ENCODE measurements around the gene LUC7L.

Gene LUC7L

DNA sequence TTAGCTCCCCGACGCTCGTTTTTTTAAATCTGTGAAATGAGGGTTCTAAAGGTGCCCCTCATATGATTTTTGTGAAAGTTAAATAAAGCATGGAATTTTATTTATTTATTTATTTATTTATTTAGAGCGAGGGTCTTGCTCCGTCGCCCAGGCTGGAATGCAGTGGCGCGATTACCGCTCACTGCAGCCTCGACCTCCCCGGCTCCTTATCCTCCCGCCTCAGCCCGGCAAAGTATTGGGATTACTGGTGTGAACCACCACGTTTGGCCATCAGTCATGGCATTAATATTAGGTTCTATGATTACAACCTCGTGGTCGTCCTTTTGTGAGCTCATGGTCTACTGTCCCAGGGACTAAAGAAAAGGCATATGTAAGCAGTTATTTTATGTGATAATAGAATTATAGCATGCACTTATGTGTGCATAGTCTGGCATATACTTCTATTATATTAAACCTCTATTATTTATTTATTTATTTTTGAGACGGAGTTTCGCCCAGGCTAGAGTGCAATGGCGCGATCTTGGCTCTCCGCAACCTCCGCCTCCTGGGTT, 557 bp upstream of the LUC7L start:
- Histone ChIP-seq H3K27me3 (ENCODE audit: insufficient read depth, low read length) (no peaks in the 10 kb centered on the region), H3K4me2 (ENCODE audit: low read length) (peak overlapping the region; percentile 83), H3F3A (ENCODE audit: insufficient read depth, low read length) (no peaks in the 10 kb centered on the region), H3K27ac (ENCODE audit: low read depth, low read length, poor library complexity, severe bottlenecking) (no peak overlapping the region), H3K9ac (ENCODE audit: low read length) (peak overlapping the region; percentile 95), H3K9me3 (ENCODE audit: low read length) (no peaks in the 10 kb centered on the region), H3K36me3 (ENCODE audit: insufficient read depth, low read length) (peaks cover 33% of the 10 kb centered on the region), H4K20me1 (ENCODE audit: insufficient read depth, low read length) (no peaks in the 10 kb centered on the region), H3K9me2 (ENCODE audit: low read depth, low read length) (no peaks in the 10 kb centered on the region), H2AFZ (ENCODE audit: low read length) (peak overlapping the region; percentile 97), H3K4me1 (ENCODE audit: insufficient read depth, low read length, severe bottlenecking) (peaks cover 30% of the 10 kb centered on the region), H3K4me3 (ENCODE audit: low read depth, low read length, poor library complexity, severe bottlenecking) (peak overlapping the region; percentile 93), H3K79me2 (ENCODE audit: insufficient read depth, low read length) (peaks cover 32% of the 10 kb centered on the region)
- TF ChIP-seq EZH2 (IDR thresholded peaks at IDR 0.05; ENCODE audit: borderline replicate concordance, low read length), result no peak
- TF ChIP-seq, protein P1, sequence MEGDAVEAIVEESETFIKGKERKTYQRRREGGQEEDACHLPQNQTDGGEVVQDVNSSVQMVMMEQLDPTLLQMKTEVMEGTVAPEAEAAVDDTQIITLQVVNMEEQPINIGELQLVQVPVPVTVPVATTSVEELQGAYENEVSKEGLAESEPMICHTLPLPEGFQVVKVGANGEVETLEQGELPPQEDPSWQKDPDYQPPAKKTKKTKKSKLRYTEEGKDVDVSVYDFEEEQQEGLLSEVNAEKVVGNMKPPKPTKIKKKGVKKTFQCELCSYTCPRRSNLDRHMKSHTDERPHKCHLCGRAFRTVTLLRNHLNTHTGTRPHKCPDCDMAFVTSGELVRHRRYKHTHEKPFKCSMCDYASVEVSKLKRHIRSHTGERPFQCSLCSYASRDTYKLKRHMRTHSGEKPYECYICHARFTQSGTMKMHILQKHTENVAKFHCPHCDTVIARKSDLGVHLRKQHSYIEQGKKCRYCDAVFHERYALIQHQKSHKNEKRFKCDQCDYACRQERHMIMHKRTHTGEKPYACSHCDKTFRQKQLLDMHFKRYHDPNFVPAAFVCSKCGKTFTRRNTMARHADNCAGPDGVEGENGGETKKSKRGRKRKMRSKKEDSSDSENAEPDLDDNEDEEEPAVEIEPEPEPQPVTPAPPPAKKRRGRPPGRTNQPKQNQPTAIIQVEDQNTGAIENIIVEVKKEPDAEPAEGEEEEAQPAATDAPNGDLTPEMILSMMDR (IDR thresholded peaks at IDR 0.05; ENCODE audit: low read length), result no peak

DNA sequence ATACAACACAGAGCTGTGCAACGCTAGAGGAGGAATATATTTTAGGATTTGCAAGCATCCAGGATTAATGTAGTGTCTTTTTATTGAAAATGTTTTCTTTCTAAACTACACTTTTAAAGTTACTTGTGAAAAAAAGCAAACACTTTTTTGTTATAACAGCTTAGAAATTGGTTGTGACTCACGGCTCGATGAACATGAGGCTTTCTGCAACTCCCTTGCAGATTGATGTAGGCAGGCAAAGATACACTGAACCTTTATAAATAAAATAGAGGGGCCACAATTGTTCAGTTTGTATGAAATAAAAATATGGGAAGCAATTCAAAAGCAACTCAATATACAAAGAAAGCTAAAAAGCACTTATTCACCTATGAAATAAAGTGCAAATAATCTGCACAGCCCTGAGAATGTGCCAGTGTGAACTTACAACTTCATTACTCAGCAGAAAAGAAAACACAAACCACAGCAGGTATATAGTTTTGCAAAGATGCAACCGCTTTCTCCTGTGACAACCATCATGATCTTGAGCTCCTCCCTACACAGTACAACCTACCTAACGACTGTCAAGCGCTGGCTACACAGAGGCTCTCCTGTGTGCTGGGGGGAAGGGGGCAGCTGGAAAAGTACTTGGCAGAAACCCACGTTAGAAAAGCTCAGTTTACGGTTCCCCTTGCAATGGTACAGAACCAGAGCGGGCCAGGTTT, 948 bp downstream of the LUC7L start:
- TF ChIP-seq, protein P1 (IDR thresholded peaks at IDR 0.05; ENCODE audit: low read length), result no peak
- no peak for TF ChIP-seq EZH2 (IDR thresholded peaks at IDR 0.05; ENCODE audit: borderline replicate concordance, low read length)
- H3K9me3 ChIP-seq (ENCODE audit: low read length), result no peaks in the 10 kb centered on the region
- H3K9ac ChIP-seq (ENCODE audit: low read length), result peak overlapping the region; percentile 95
- peaks cover 32% of the 10 kb centered on the region for H3K79me2 ChIP-seq (ENCODE audit: insufficient read depth, low read length)
- no peaks in the 10 kb centered on the region for H3K27me3 ChIP-seq (ENCODE audit: insufficient read depth, low read length)
- peaks cover 48% of the 10 kb centered on the region for H3K36me3 ChIP-seq (ENCODE audit: insufficient read depth, low read length)
- peaks cover 26% of the 10 kb centered on the region for H3K4me1 ChIP-seq (ENCODE audit: insufficient read depth, low read length, severe bottlenecking)
- peak overlapping the region; percentile 93 for H3K4me3 ChIP-seq (ENCODE audit: low read depth, low read length, poor library complexity, severe bottlenecking)
- peak overlapping the region; percentile 23 for H3K27ac ChIP-seq (ENCODE audit: low read depth, low read length, poor library complexity, severe bottlenecking)
- no peaks in the 10 kb centered on the region for H4K20me1 ChIP-seq (ENCODE audit: insufficient read depth, low read length)
- no peaks in the 10 kb centered on the region for H3F3A ChIP-seq (ENCODE audit: insufficient read depth, low read length)
- H2AFZ ChIP-seq (ENCODE audit: low read length), result no peak overlapping the region
- H3K9me2 ChIP-seq (ENCODE audit: low read depth, low read length), result no peaks in the 10 kb centered on the region
- H3K4me2 ChIP-seq (ENCODE audit: low read length), result peak overlapping the region; percentile 83

DNA sequence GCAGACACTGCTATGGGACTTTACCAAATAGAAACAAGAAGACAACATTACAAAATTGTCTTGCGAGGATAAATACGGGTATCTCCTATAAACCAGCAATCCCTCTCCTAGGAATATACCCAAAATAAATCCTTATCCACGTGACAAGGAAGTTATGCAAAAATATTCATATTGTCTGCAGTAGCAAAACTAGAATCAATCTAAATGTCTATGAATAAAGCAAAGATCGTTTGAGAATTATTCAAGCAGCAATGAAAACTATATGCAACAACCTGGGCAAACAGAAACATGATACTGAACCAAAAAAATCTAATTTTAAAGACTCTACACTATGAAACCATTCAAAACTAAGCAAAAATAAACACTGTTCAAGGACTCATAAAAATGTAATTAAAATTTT, 9.2 kb downstream of the LUC7L start:
- Histone ChIP-seq H3K9me2 (ENCODE audit: low read depth, low read length) (no peaks in the 10 kb centered on the region), H3K36me3 (ENCODE audit: insufficient read depth, low read length) (peaks cover 88% of the 10 kb centered on the region), H3K4me1 (ENCODE audit: insufficient read depth, low read length, severe bottlenecking) (no peaks in the 10 kb centered on the region), H4K20me1 (ENCODE audit: insufficient read depth, low read length) (no peaks in the 10 kb centered on the region), H3K4me2 (ENCODE audit: low read length) (no peak overlapping the region), H3K9me3 (ENCODE audit: low read length) (no peaks in the 10 kb centered on the region), H3K27me3 (ENCODE audit: insufficient read depth, low read length) (no peaks in the 10 kb centered on the region), H3K9ac (ENCODE audit: low read length) (no peak overlapping the region), H3K27ac (ENCODE audit: low read depth, low read length, poor library complexity, severe bottlenecking) (no peak overlapping the region), H3K79me2 (ENCODE audit: insufficient read depth, low read length) (no peaks in the 10 kb centered on the region; the same call in 1 of the 2 replicates), H2AFZ (ENCODE audit: low read length) (no peak overlapping the region), H3F3A (ENCODE audit: insufficient read depth, low read length) (no peaks in the 10 kb centered on the region), H3K4me3 (ENCODE audit: low read depth, low read length, poor library complexity, severe bottlenecking) (no peak overlapping the region)
- no peak for TF ChIP-seq EZH2 (IDR thresholded peaks at IDR 0.05; ENCODE audit: borderline replicate concordance, low read length)
- TF ChIP-seq, protein P1 (IDR thresholded peaks at IDR 0.05; ENCODE audit: low read length), result no peak

Measured in OCI-LY1 (cell line).